BE2C (cell line): ENCODE results near the gene PTGES.

Experiments
- DNase-seq: peaks from one replicate; pipeline ENCODE4 v3.0.0-alpha.2; 2020
- H3K27me3 ChIP-seq: fragments of 250-450 bp; sonication (Bioruptor Pico); 2 replicates; pipeline ENCODE4 v1.5.1; 2020; ENCODE audit warnings: mild to moderate bottlenecking
- H3K36me3 ChIP-seq: fragments of 250-450 bp; sonication (Bioruptor Pico); 2 replicates; pipeline ENCODE4 v1.5.1; 2020; ENCODE audit warnings: mild to moderate bottlenecking
- H3K4me1 ChIP-seq: fragments of 250-450 bp; sonication (Bioruptor Pico); 2 replicates; pipeline ENCODE4 v1.5.1; 2020
- H3K4me3 ChIP-seq: 2 replicates; pipeline ENCODE4 v1.5.1; 2011; ENCODE audit warnings: low read depth, low read length
- H3K9me3 ChIP-seq: fragments of 250-450 bp; sonication (Bioruptor Pico); 2 replicates; pipeline ENCODE4 v1.5.1; 2020
- CTCF ChIP-seq: IDR thresholded peaks from 2 replicates; pipeline ENCODE4 v1.5.1; 2012; ENCODE audit warnings: mild to moderate bottlenecking, low read depth, low read length

PTGES gene

DNA sequence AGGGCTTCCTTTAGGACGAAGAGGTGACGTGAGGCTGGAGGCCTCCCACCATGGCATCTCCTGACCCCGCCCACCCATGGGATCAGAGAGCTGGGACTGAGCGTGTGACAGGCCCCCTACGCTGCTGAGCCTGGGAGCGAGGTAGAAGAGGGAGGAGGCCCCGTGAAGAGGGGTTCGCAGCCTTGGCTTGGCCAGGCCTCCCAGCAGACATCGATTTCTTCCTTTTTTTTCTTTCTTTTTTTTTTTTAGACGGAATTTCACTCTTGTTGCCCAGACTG, 39.5 kb downstream of the PTGES start:
- DNase-seq = no peak
- Histone ChIP-seq H3K9me3 (no peaks in the 10 kb centered on the region), H3K36me3 (no peaks in the 10 kb centered on the region), H3K4me3 (no peak overlapping the region), H3K4me1 (no peaks in the 10 kb centered on the region), H3K27me3 (no peaks in the 10 kb centered on the region)
- no peak for TF ChIP-seq CTCF

GRCh38 chr9:129712634-129713401, 40.0 kb downstream of the PTGES start:
- no peak overlapping the region for H3K4me3 ChIP-seq
- no peaks in the 10 kb centered on the region for H3K36me3 ChIP-seq
- no peak for TF ChIP-seq CTCF
- H3K27me3 ChIP-seq = no peaks in the 10 kb centered on the region
- no peaks in the 10 kb centered on the region for H3K9me3 ChIP-seq
- no peak for DNase-seq
- H3K4me1 ChIP-seq = no peaks in the 10 kb centered on the region

DNA sequence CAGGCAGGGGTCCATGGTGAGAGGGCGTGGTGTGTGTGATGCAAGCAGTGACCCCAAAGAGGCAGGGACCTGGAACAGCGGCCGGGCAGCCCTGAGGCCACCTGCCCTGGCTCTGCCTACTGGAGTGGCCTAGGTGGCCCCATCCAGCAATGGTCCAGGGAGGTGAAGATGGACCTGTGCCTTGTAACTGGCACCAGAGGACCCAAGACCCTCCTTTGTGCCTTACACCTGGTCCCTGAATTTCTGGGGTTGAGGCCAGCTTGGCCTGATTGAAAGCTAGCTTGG, 42.7 kb downstream of the PTGES start:
- H3K36me3 ChIP-seq = no peaks in the 10 kb centered on the region
- H3K27me3 ChIP-seq = no peaks in the 10 kb centered on the region
- H3K4me3 ChIP-seq = no peak overlapping the region
- no peaks in the 10 kb centered on the region for H3K9me3 ChIP-seq
- no peak for DNase-seq
- TF ChIP-seq CTCF = no peak
- no peaks in the 10 kb centered on the region for H3K4me1 ChIP-seq

DNA sequence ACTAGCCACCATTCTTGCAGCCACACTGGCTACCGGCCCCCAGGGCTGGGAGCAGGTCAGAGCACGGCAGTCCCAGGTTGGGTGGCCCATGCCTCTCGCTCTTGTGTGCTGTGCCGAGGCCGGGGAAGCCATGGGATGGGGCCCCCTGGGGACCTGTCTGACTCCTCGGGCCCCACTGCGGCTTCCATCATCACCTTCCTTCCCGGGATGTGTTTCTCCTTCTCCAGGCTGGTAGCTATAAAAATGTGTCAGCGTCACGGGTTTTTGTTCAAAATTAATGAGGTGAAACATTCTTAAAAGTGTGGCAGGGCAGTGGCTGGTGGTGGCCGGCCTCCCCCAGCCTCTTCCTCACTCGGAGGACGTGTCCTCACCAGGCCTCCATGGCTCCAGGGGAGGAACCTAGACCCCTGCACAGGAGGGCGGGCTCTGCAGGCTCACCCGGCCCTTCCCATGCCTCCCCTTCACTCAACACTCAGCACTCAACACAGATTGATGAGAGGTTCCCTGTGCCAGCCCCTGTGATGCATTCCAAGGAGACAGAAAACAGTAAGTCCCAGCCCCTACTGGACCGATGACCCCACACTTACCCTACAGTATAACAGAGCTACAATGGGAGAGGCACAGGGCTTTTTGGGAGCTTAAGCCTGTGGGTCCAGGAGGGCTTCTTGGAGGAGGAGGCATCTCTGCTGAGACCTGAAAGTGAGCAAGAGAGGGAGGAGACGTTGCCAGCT, 43.2 kb downstream of the PTGES start:
- Histone ChIP-seq H3K9me3 (no peaks in the 10 kb centered on the region), H3K4me3 (no peak overlapping the region), H3K4me1 (no peaks in the 10 kb centered on the region), H3K27me3 (no peaks in the 10 kb centered on the region), H3K36me3 (no peaks in the 10 kb centered on the region)
- TF ChIP-seq CTCF = no peak
- DNase-seq = no peak

GRCh38 chr9:129708793-129709192, 44.0 kb downstream of the PTGES start:
- Histone ChIP-seq H3K27me3 (no peaks in the 10 kb centered on the region), H3K9me3 (no peaks in the 10 kb centered on the region), H3K36me3 (no peaks in the 10 kb centered on the region), H3K4me3 (no peak overlapping the region), H3K4me1 (no peaks in the 10 kb centered on the region)
- no peak for DNase-seq
- TF ChIP-seq CTCF = no peak

GRCh38 chr9:129704807-129705206, 48.0 kb downstream of the PTGES start:
- no peak for TF ChIP-seq CTCF
- Histone ChIP-seq H3K4me3 (no peak overlapping the region), H3K36me3 (no peaks in the 10 kb centered on the region), H3K9me3 (no peaks in the 10 kb centered on the region), H3K27me3 (no peaks in the 10 kb centered on the region), H3K4me1 (no peaks in the 10 kb centered on the region)
- no peak for DNase-seq
